Measurements from ENCODE around the gene LRCH1. TPM values are rescaled to one million over a fixed set of nuclear protein-coding genes. Genes with fewer than 3 reads are reported as not detected.

LRCH1 gene
- total RNA-seq, 1 donor: 6.9 TPM

DNA sequence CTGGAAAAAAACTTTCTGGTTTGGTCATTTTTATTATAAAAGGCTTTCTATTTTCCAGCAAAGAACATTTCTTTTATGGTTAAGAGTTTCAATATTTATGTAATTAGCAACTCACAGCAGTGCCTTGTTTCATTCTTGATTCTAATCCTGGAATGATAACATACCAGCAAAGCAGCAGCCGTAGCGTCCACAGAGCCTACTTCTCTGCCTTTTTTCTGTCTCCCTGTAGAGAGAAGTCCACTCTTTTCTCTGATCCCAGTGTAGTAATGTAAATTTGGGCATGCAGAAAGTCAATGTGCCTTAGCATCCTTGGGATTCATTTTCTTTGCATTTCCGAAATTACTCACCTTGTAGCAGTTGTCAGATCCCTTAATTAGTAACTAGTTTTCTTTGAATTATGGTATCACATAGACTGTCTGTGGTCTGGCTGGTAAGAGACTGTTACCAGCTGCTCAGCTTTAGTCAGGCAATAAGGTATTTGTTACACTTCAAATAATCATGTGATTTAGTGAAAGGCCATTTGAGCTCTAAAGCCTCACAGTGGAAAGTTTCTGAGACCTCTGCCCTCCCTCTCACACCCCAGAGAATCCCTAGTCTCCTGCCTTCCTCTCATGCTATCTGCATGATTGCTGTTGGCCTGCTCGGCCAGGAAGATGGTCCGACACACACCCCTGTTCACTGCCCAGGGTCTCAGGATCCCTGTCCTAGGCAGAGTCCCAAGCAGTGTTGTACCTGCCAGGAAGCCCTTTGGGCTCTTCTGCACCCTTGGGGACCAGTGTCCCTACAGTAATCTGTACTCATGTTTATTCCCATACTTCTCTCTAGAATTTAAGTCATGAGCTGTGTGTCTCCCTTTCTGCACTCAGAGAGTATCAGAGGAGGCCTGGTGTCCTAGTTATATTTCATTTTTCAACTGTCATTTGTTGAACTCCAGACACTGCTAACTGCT is 86.3 kb downstream of the LRCH1 start:
- no peak for DNase-seq (ENCODE audit: insufficient read length, low spot score, missing footprints)
- Histone ChIP-seq H3K4me3 (ENCODE audit: insufficient read depth, low read length) (no peak overlapping the region), H4K20me1 (ENCODE audit: insufficient read depth, low read length) (peaks cover 9% of the 10 kb centered on the region), H2AFZ (ENCODE audit: low read length) (no peak overlapping the region), H3K4me2 (ENCODE audit: insufficient read depth, low read length) (no peak overlapping the region), H3K27me3 (ENCODE audit: insufficient read depth, low read length) (no peaks in the 10 kb centered on the region), H3K9me3 (ENCODE audit: low read depth, low read length) (no peaks in the 10 kb centered on the region), H3K27ac (ENCODE audit: low read depth, low read length) (no peak overlapping the region), H3K36me3 (ENCODE audit: insufficient read depth, low read length) (no peaks in the 10 kb centered on the region), H3K4me1 (ENCODE audit: insufficient read depth, low read length) (peaks cover 31% of the 10 kb centered on the region), H3K79me2 (ENCODE audit: insufficient read depth, low read length) (peaks cover 66% of the 10 kb centered on the region)
- TF ChIP-seq, protein P1, sequence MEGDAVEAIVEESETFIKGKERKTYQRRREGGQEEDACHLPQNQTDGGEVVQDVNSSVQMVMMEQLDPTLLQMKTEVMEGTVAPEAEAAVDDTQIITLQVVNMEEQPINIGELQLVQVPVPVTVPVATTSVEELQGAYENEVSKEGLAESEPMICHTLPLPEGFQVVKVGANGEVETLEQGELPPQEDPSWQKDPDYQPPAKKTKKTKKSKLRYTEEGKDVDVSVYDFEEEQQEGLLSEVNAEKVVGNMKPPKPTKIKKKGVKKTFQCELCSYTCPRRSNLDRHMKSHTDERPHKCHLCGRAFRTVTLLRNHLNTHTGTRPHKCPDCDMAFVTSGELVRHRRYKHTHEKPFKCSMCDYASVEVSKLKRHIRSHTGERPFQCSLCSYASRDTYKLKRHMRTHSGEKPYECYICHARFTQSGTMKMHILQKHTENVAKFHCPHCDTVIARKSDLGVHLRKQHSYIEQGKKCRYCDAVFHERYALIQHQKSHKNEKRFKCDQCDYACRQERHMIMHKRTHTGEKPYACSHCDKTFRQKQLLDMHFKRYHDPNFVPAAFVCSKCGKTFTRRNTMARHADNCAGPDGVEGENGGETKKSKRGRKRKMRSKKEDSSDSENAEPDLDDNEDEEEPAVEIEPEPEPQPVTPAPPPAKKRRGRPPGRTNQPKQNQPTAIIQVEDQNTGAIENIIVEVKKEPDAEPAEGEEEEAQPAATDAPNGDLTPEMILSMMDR (IDR thresholded peaks at IDR 0.05; ENCODE audit: extremely low read depth, low read depth, low read length): no peak

DNA sequence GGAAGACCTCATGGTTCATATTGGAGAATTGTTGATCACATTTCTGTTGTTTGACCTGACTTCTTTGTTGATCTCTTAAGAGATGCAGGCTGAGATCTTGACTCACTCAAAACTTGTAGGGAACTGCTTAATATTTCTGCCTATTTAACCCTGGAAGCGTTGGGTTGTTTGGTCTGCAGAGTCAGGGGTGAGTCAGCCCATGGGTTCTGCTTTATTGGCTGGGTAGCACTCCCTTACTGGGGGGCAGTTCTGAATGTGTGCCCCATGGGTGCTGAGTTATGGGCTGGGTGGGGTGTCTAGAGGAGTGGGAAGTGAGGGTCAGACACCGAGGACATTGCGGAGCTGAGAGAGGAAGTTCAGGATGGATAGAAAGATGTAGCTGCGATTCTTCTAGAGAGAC is 87.9 kb downstream of the LRCH1 start:
- peaks cover 11% of the 10 kb centered on the region for H4K20me1 ChIP-seq (ENCODE audit: insufficient read depth, low read length)

DNA sequence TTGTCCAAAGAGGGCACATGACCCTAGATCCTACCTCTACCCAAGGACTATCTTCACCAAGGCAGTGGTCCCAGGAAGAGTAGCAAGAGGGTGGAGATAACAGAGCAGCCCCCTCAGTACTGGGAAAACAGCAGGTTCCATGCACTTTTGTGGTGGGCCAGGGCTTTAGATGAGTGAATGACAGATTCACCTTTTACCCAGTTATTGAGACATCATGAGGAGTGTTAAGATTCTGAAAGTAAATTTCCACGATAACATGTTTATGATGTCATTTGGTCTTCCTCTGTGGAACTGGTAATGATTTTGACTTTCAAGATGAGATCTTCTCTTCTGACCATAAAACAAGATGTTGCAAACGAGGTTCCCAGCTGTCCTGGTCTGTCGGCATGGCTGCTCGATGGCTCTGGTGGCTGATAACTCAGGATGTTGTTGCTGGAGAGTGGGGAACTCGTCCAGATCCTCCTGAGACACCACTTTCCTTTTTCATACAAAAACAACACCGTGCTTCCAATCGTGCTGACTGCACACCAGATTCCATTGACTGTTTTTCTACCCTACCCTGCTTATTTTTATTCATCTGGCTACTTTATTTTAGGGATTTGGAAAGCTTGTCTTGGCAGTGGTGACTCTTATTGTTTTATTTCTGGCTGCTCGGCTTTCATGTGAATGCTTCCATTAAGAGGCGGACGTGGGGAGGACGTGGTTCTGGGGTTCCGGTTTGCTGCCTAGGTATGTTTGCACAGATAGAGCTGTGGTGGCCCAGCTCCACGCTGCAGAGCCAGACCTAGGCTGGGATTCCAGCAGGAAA is 88.5 kb downstream of the LRCH1 start:
- Histone ChIP-seq H4K20me1 (ENCODE audit: insufficient read depth, low read length) (peaks cover 13% of the 10 kb centered on the region), H3K79me2 (ENCODE audit: insufficient read depth, low read length) (peaks cover 60% of the 10 kb centered on the region), H3K4me3 (ENCODE audit: insufficient read depth, low read length) (peak overlapping the region; percentile 63), H3K27ac (ENCODE audit: low read depth, low read length) (peak overlapping the region; percentile 70), H3K9me3 (ENCODE audit: low read depth, low read length) (no peaks in the 10 kb centered on the region), H3K27me3 (ENCODE audit: insufficient read depth, low read length) (no peaks in the 10 kb centered on the region), H3K36me3 (ENCODE audit: insufficient read depth, low read length) (no peaks in the 10 kb centered on the region), H2AFZ (ENCODE audit: low read length) (peak overlapping the region; percentile 26), H3K4me2 (ENCODE audit: insufficient read depth, low read length) (peak overlapping the region; percentile 88), H3K4me1 (ENCODE audit: insufficient read depth, low read length) (peaks cover 30% of the 10 kb centered on the region)
- TF ChIP-seq, protein P1 (IDR thresholded peaks at IDR 0.05; ENCODE audit: extremely low read depth, low read depth, low read length): no peak
- peak; percentile 47 for DNase-seq (ENCODE audit: insufficient read length, low spot score, missing footprints)

More for the DNA sequence above, 87.9 kb downstream of the LRCH1 start:
- TF ChIP-seq, protein P1 (IDR thresholded peaks at IDR 0.05; ENCODE audit: extremely low read depth, low read depth, low read length): no peak
- no peaks in the 10 kb centered on the region for H3K27me3 ChIP-seq (ENCODE audit: insufficient read depth, low read length)
- peak overlapping the region; percentile 70 for H3K27ac ChIP-seq (ENCODE audit: low read depth, low read length)
- H3K4me2 ChIP-seq (ENCODE audit: insufficient read depth, low read length): peak overlapping the region; percentile 88
- H2AFZ ChIP-seq (ENCODE audit: low read length): no peak overlapping the region
- no peaks in the 10 kb centered on the region for H3K36me3 ChIP-seq (ENCODE audit: insufficient read depth, low read length)
- peaks cover 62% of the 10 kb centered on the region for H3K79me2 ChIP-seq (ENCODE audit: insufficient read depth, low read length)
- DNase-seq (ENCODE audit: insufficient read length, low spot score, missing footprints): peak; percentile 80
- peak overlapping the region; percentile 63 for H3K4me3 ChIP-seq (ENCODE audit: insufficient read depth, low read length)
- no peaks in the 10 kb centered on the region for H3K9me3 ChIP-seq (ENCODE audit: low read depth, low read length)
- H3K4me1 ChIP-seq (ENCODE audit: insufficient read depth, low read length): peaks cover 30% of the 10 kb centered on the region
